ENCODE measurements around the gene OAF.
A peak's percentile ranks its signal among the peaks of the same experiment; 100 is the strongest.

OAF gene

GRCh38 chr11:120183701-120184141 lies 27.1 kb upstream of the OAF start:
- DNase-seq (ENCODE audit: low spot score) (no peak), FAIRE-seq (no peak)

- FAIRE-seq (no peak), DNase-seq (ENCODE audit: low spot score) (no peak)
Observed at GRCh38 chr11:120184371-120184945, 26.4 kb upstream of the OAF start.

GRCh38 chr11:120184946-120185705 lies 25.7 kb upstream of the OAF start:
- no peak for FAIRE-seq

GRCh38 chr11:120185706-120186455 lies 25.0 kb upstream of the OAF start:
- no peak for DNase-seq (ENCODE audit: low spot score)
- no peak for FAIRE-seq

More at GRCh38 chr11:120184946-120185705, 25.7 kb upstream of the OAF start:
- DNase-seq (ENCODE audit: low spot score): no peak

GRCh38 chr11:120186456-120186773 lies 24.4 kb upstream of the OAF start:
- DNase-seq (ENCODE audit: low spot score) (no peak), FAIRE-seq (no peak)

GRCh38 chr11:120186774-120187591 lies 23.8 kb upstream of the OAF start:
- no peak for FAIRE-seq

GRCh38 chr11:120188371-120188770 lies 22.5 kb upstream of the OAF start:
- DNase-seq (ENCODE audit: low spot score): no peak
- FAIRE-seq: no peak

More at GRCh38 chr11:120186774-120187591, 23.8 kb upstream of the OAF start:
- peak; percentile 4 for DNase-seq (ENCODE audit: low spot score)

GRCh38 chr11:120188811-120189455 lies 21.9 kb upstream of the OAF start:
- DNase-seq (ENCODE audit: low spot score) (no peak), FAIRE-seq (no peak)

- no peak for DNase-seq (ENCODE audit: low spot score)
- FAIRE-seq: no peak
Observed at GRCh38 chr11:120191058-120191457, 19.8 kb upstream of the OAF start.

- DNase-seq (ENCODE audit: low spot score) (no peak), FAIRE-seq (no peak)
Observed at GRCh38 chr11:120192831-120193625, 17.8 kb upstream of the OAF start.

- DNase-seq (ENCODE audit: low spot score) (no peak), FAIRE-seq (no peak)
Observed at GRCh38 chr11:120194166-120194565, 16.7 kb upstream of the OAF start.

- DNase-seq (ENCODE audit: low spot score) (no peak), FAIRE-seq (no peak)
Observed at GRCh38 chr11:120195601-120196320, 15.1 kb upstream of the OAF start.

GRCh38 chr11:120196826-120197225 lies 14.0 kb upstream of the OAF start:
- FAIRE-seq (no peak), DNase-seq (ENCODE audit: low spot score) (no peak)

- FAIRE-seq: no peak
- no peak for DNase-seq (ENCODE audit: low spot score)
Observed at GRCh38 chr11:120197251-120197891, 13.5 kb upstream of the OAF start.

GRCh38 chr11:120197977-120198376 lies 12.9 kb upstream of the OAF start:
- DNase-seq (ENCODE audit: low spot score): no peak
- no peak for FAIRE-seq

GRCh38 chr11:120198403-120198786 lies 12.4 kb upstream of the OAF start:
- FAIRE-seq: no peak
- no peak for DNase-seq (ENCODE audit: low spot score)

- FAIRE-seq: no peak
- DNase-seq (ENCODE audit: low spot score): no peak
Observed at GRCh38 chr11:120198787-120199469, 11.9 kb upstream of the OAF start.

- DNase-seq (ENCODE audit: low spot score) (no peak), FAIRE-seq (no peak)
Observed at GRCh38 chr11:120199613-120200012, 11.2 kb upstream of the OAF start.

- DNase-seq (ENCODE audit: low spot score) (no peak), FAIRE-seq (no peak)
Observed at GRCh38 chr11:120200677-120201076, 10.2 kb upstream of the OAF start.

Measured in RCC 7860 (cell line).